ENCODE data around the gene ZNF611. TPM values are rescaled to one million over a fixed set of nuclear protein-coding genes. Genes with fewer than 3 reads are reported as not detected.
"Not testable (repeated sequence)": the region's sequence is repeated elsewhere in the genome, so short reads cannot be mapped to it uniquely, and the experiment has no call there.

Gene ZNF611
- total RNA-seq, 1 experiment from 2014 or later = 8.6 TPM

GRCh38 chr19:52689843-52690368 lies 44.9 kb downstream of the ZNF611 start:
- in situ Hi-C loops (cut with HindIII; ENCODE audit: low pct_unique_long_range_greater_than_20kb, low sequenced_read_pairs) = no loop called here
- no peak for DNase-seq (ENCODE audit: low read depth)

- in situ Hi-C loops (cut with HindIII; ENCODE audit: low pct_unique_long_range_greater_than_20kb, low sequenced_read_pairs); DNase-seq (ENCODE audit: low read depth): not testable (repeated sequence)
Measured at GRCh38 chr19:52688925-52689796, 45.7 kb downstream of the ZNF611 start.

- DNase-seq (ENCODE audit: low read depth) = no peak
- in situ Hi-C loops (cut with HindIII; ENCODE audit: low pct_unique_long_range_greater_than_20kb, low sequenced_read_pairs) = no loop called here
Measured at GRCh38 chr19:52688335-52688734, 46.5 kb downstream of the ZNF611 start.

- DNase-seq (ENCODE audit: low read depth) = no peak
- in situ Hi-C loops (cut with HindIII; ENCODE audit: low pct_unique_long_range_greater_than_20kb, low sequenced_read_pairs) = no loop called here
Measured at GRCh38 chr19:52687684-52688083, 47.2 kb downstream of the ZNF611 start.

GRCh38 chr19:52685811-52686210 lies 49.0 kb downstream of the ZNF611 start:
- DNase-seq (ENCODE audit: low read depth) = no peak
- in situ Hi-C loops (cut with HindIII; ENCODE audit: low pct_unique_long_range_greater_than_20kb, low sequenced_read_pairs) = no loop called here

- in situ Hi-C loops (cut with HindIII; ENCODE audit: low pct_unique_long_range_greater_than_20kb, low sequenced_read_pairs); DNase-seq (ENCODE audit: low read depth): not testable (repeated sequence)
Measured at GRCh38 chr19:52681216-52681615, 53.6 kb downstream of the ZNF611 start.

- in situ Hi-C loops (cut with HindIII; ENCODE audit: low pct_unique_long_range_greater_than_20kb, low sequenced_read_pairs) = no loop called here
- DNase-seq (ENCODE audit: low read depth) = no peak
Measured at GRCh38 chr19:52679598-52679997, 55.2 kb downstream of the ZNF611 start.

GRCh38 chr19:52675239-52675638 lies 59.6 kb downstream of the ZNF611 start:
- DNase-seq (ENCODE audit: low read depth); in situ Hi-C loops (cut with HindIII; ENCODE audit: low pct_unique_long_range_greater_than_20kb, low sequenced_read_pairs): not testable (repeated sequence)

GRCh38 chr19:52673014-52673413 lies 61.8 kb downstream of the ZNF611 start:
- in situ Hi-C loops (cut with HindIII; ENCODE audit: low pct_unique_long_range_greater_than_20kb, low sequenced_read_pairs) = no loop called here
- no peak for DNase-seq (ENCODE audit: low read depth)

GRCh38 chr19:52670046-52670445 lies 64.8 kb downstream of the ZNF611 start:
- DNase-seq (ENCODE audit: low read depth) = peak; percentile 54
- in situ Hi-C loops (cut with HindIII; ENCODE audit: low pct_unique_long_range_greater_than_20kb, low sequenced_read_pairs) = no loop called here

GRCh38 chr19:52669586-52669985 lies 65.3 kb downstream of the ZNF611 start:
- in situ Hi-C loops (cut with HindIII; ENCODE audit: low pct_unique_long_range_greater_than_20kb, low sequenced_read_pairs) = no loop called here
- no peak for DNase-seq (ENCODE audit: low read depth)

- in situ Hi-C loops (cut with HindIII; ENCODE audit: low pct_unique_long_range_greater_than_20kb, low sequenced_read_pairs) = no loop called here
Measured at GRCh38 chr19:52667972-52668371, 66.9 kb downstream of the ZNF611 start.

GRCh38 chr19:52666506-52666905 lies 68.3 kb downstream of the ZNF611 start:
- in situ Hi-C loops (cut with HindIII; ENCODE audit: low pct_unique_long_range_greater_than_20kb, low sequenced_read_pairs) = no loop called here
- no peak for DNase-seq (ENCODE audit: low read depth)

More at GRCh38 chr19:52667972-52668371, 66.9 kb downstream of the ZNF611 start:
- no peak for DNase-seq (ENCODE audit: low read depth)

GRCh38 chr19:52665529-52665928 lies 69.3 kb downstream of the ZNF611 start:
- DNase-seq (ENCODE audit: low read depth) = peak; percentile 59
- in situ Hi-C loops (cut with HindIII; ENCODE audit: low pct_unique_long_range_greater_than_20kb, low sequenced_read_pairs) = no loop called here

GRCh38 chr19:52665027-52665426 lies 69.8 kb downstream of the ZNF611 start:
- in situ Hi-C loops (cut with HindIII; ENCODE audit: low pct_unique_long_range_greater_than_20kb, low sequenced_read_pairs) = no loop called here
- DNase-seq (ENCODE audit: low read depth) = no peak

GRCh38 chr19:52664461-52664860 lies 70.4 kb downstream of the ZNF611 start:
- no peak for DNase-seq (ENCODE audit: low read depth)
- in situ Hi-C loops (cut with HindIII; ENCODE audit: low pct_unique_long_range_greater_than_20kb, low sequenced_read_pairs) = no loop called here

GRCh38 chr19:52662631-52663030 lies 72.2 kb downstream of the ZNF611 start:
- in situ Hi-C loops (cut with HindIII; ENCODE audit: low pct_unique_long_range_greater_than_20kb, low sequenced_read_pairs) = no loop called here
- DNase-seq (ENCODE audit: low read depth) = peak; percentile 25

GRCh38 chr19:52660981-52661380 lies 73.9 kb downstream of the ZNF611 start:
- no peak for DNase-seq (ENCODE audit: low read depth)
- in situ Hi-C loops (cut with HindIII; ENCODE audit: low pct_unique_long_range_greater_than_20kb, low sequenced_read_pairs) = no loop called here

GRCh38 chr19:52659013-52659412 lies 75.8 kb downstream of the ZNF611 start:
- no peak for DNase-seq (ENCODE audit: low read depth)

GRCh38 chr19:52658595-52658994 lies 76.2 kb downstream of the ZNF611 start:
- in situ Hi-C loops (cut with HindIII; ENCODE audit: low pct_unique_long_range_greater_than_20kb, low sequenced_read_pairs) = no loop called here
- no peak for DNase-seq (ENCODE audit: low read depth)

More at GRCh38 chr19:52659013-52659412, 75.8 kb downstream of the ZNF611 start:
- in situ Hi-C loops (cut with HindIII; ENCODE audit: low pct_unique_long_range_greater_than_20kb, low sequenced_read_pairs) = no loop called here
